ENCODE results near the gene GPHN.
"Not testable (repeated sequence)": the region's sequence is repeated elsewhere in the genome, so short reads cannot be mapped to it uniquely, and the experiment has no call there.

Gene GPHN

DNA sequence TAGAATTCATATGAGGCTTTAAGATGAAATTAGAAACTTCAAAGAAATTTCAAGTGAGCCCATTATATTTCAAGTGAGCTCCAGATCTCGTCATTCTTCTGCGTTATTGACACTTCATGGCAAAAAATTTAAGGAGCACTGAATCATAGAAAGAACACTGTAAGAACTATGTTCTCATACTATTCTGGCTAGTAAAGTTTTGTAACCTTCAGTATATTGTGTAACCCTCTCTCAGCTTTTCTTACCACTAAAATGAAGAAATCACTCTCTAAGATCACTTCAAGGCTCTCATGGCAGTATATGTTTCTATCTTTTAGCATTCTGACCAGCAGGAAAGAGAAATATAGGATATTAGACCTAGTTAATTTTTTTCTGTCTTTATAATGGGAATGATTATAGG is 6.3 kb downstream of the GPHN start:
- DNase-seq (ENCODE audit: insufficient read length, low spot score) (no peak), FAIRE-seq (no peak)
- TF ChIP-seq SPI1 (IDR thresholded peaks at IDR 0.05; ENCODE audit: low read depth, low read length): no peak
- no peak for TF ChIP-seq POU2F2 (IDR thresholded peaks at IDR 0.05; ENCODE audit: low read depth, low read length)
- no peak for TF ChIP-seq TAF1 (IDR thresholded peaks at IDR 0.05; ENCODE audit: low read depth, low read length)
- no peak for TF ChIP-seq POLR2AphosphoS5 (IDR thresholded peaks at IDR 0.05; ENCODE audit: low read depth, low read length)
- TF ChIP-seq POLR2A (IDR thresholded peaks at IDR 0.05; ENCODE audit: low read depth, low read length): no peak
- TF ChIP-seq PAX5 (IDR thresholded peaks at IDR 0.05; ENCODE audit: insufficient read depth, low read length, severe bottlenecking): no peak

DNA sequence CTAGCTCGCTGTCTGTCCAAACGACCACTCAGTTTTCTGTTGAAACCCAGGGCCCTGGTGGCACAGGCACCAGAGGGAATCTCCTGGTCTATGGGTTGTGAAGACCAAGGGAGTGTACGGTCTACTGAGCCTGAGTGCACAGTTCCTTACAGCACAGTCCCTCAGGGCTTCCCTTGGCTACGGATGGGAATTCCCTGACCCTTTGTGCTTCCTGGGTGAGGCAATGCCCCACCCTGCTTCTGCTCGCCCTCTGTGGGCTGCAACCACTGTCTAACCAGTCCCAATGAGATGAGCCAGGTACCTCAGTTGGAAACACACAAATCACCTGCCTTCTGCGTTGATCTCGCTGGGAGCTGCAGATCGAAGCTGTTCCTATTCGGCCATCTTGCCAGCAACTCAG is 22.6 kb downstream of the GPHN start:
- no peak for DNase-seq (ENCODE audit: insufficient read length, low spot score)
- FAIRE-seq: no peak
- TF ChIP-seq POLR2AphosphoS5 (IDR thresholded peaks at IDR 0.05; ENCODE audit: low read depth, low read length): no peak
- TF ChIP-seq POLR2A (IDR thresholded peaks at IDR 0.05; ENCODE audit: low read depth, low read length): no peak
- TF ChIP-seq TAF1 (IDR thresholded peaks at IDR 0.05; ENCODE audit: low read depth, low read length): no peak
- TF ChIP-seq POU2F2 (IDR thresholded peaks at IDR 0.05; ENCODE audit: low read depth, low read length): no peak
- no peak for TF ChIP-seq PAX5 (IDR thresholded peaks at IDR 0.05; ENCODE audit: insufficient read depth, low read length, severe bottlenecking)

DNA sequence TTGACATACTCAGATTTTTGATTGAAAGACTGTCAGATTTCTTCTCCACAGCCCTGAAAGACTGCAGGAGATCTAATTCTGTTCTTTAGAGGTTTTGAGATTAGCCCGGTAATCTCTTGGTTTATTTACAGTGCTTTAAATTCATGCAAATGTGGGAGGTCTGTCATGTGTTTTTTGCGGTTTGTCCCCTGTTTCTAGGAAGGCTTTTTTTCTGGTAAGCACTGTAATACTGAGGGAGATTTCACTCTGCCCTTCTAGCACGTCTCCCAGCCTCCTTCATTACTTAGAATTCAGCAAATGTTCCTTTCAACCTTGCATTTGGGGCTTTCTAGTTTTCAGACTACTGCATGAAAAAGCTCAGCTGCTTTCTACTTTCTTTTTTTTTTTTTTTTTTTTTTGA is 31.1 kb downstream of the GPHN start:
- no peak for FAIRE-seq
- no peak for DNase-seq (ENCODE audit: insufficient read length, low spot score)
- TF ChIP-seq POU2F2 (IDR thresholded peaks at IDR 0.05; ENCODE audit: low read depth, low read length) (no peak), SPI1 (IDR thresholded peaks at IDR 0.05; ENCODE audit: low read depth, low read length) (no peak), POLR2AphosphoS5 (IDR thresholded peaks at IDR 0.05; ENCODE audit: low read depth, low read length) (no peak)

GRCh38 chr14:66540038-66540437 is 32.1 kb downstream of the GPHN start:
- TF ChIP-seq POLR2AphosphoS5 (IDR thresholded peaks at IDR 0.05; ENCODE audit: low read depth, low read length) (no peak), TAF1 (IDR thresholded peaks at IDR 0.05; ENCODE audit: low read depth, low read length) (no peak), POU2F2 (IDR thresholded peaks at IDR 0.05; ENCODE audit: low read depth, low read length) (no peak), SPI1 (IDR thresholded peaks at IDR 0.05; ENCODE audit: low read depth, low read length) (no peak), PAX5 (IDR thresholded peaks at IDR 0.05; ENCODE audit: insufficient read depth, low read length, severe bottlenecking) (no peak), POLR2A (IDR thresholded peaks at IDR 0.05; ENCODE audit: low read depth, low read length) (no peak)
- no peak for DNase-seq (ENCODE audit: insufficient read length, low spot score)
- no peak for FAIRE-seq

- no peak for DNase-seq (ENCODE audit: insufficient read length, low spot score)
- TF ChIP-seq POLR2AphosphoS5 (IDR thresholded peaks at IDR 0.05; ENCODE audit: low read depth, low read length) (no peak), POLR2A (IDR thresholded peaks at IDR 0.05; ENCODE audit: low read depth, low read length) (no peak), PAX5 (IDR thresholded peaks at IDR 0.05; ENCODE audit: insufficient read depth, low read length, severe bottlenecking) (no peak), POU2F2 (IDR thresholded peaks at IDR 0.05; ENCODE audit: low read depth, low read length) (no peak), SPI1 (IDR thresholded peaks at IDR 0.05; ENCODE audit: low read depth, low read length) (no peak), TAF1 (IDR thresholded peaks at IDR 0.05; ENCODE audit: low read depth, low read length) (no peak)
- FAIRE-seq: no peak
These were observed 33.7 kb downstream of the GPHN start for GRCh38 chr14:66541627-66542026.

- no peak for TF ChIP-seq PAX5 (IDR thresholded peaks at IDR 0.05; ENCODE audit: insufficient read depth, low read length, severe bottlenecking)
- TF ChIP-seq POLR2AphosphoS5 (IDR thresholded peaks at IDR 0.05; ENCODE audit: low read depth, low read length): no peak
- TF ChIP-seq TAF1 (IDR thresholded peaks at IDR 0.05; ENCODE audit: low read depth, low read length): no peak
- TF ChIP-seq POLR2A (IDR thresholded peaks at IDR 0.05; ENCODE audit: low read depth, low read length): no peak
- TF ChIP-seq SPI1 (IDR thresholded peaks at IDR 0.05; ENCODE audit: low read depth, low read length): no peak
- no peak for TF ChIP-seq POU2F2 (IDR thresholded peaks at IDR 0.05; ENCODE audit: low read depth, low read length)
- DNase-seq (ENCODE audit: insufficient read length, low spot score) (no peak), FAIRE-seq (no peak)
These were observed 36.0 kb downstream of the GPHN start for GRCh38 chr14:66543996-66544395.

GRCh38 chr14:66545191-66545590 is 37.2 kb downstream of the GPHN start:
- DNase-seq (ENCODE audit: insufficient read length, low spot score); FAIRE-seq: not testable (repeated sequence)

- not testable (repeated sequence) for FAIRE-seq; DNase-seq (ENCODE audit: insufficient read length, low spot score)
These were observed 37.8 kb downstream of the GPHN start for GRCh38 chr14:66545751-66546150.

DNA sequence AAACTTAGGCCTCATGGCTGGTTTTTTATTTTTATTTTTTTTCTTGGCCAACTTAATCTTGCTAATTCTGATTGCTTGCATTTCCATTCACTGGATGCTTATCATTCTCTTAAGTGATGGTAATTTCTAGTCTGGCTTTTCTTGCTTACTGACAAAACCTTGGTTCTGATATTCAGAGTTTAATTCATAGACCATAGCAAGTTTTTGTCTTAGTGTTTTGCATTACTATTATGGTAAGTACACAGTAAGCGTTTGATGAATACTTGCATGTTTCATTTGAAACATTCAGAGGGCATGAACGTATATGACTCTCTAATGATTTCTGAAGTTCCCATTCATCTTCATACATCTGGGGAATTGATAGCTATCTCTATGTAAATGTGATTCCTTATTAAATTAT is 55.8 kb downstream of the GPHN start:
- FAIRE-seq (no peak), DNase-seq (ENCODE audit: insufficient read length, low spot score) (no peak)
- TF ChIP-seq POU2F2 (IDR thresholded peaks at IDR 0.05; ENCODE audit: low read depth, low read length): no peak
- no peak for TF ChIP-seq POLR2A (IDR thresholded peaks at IDR 0.05; ENCODE audit: low read depth, low read length)
- no peak for TF ChIP-seq POLR2AphosphoS5 (IDR thresholded peaks at IDR 0.05; ENCODE audit: low read depth, low read length)
- TF ChIP-seq TAF1 (IDR thresholded peaks at IDR 0.05; ENCODE audit: low read depth, low read length): no peak
- TF ChIP-seq SPI1 (IDR thresholded peaks at IDR 0.05; ENCODE audit: low read depth, low read length): no peak
- TF ChIP-seq PAX5 (IDR thresholded peaks at IDR 0.05; ENCODE audit: insufficient read depth, low read length, severe bottlenecking): no peak

DNA sequence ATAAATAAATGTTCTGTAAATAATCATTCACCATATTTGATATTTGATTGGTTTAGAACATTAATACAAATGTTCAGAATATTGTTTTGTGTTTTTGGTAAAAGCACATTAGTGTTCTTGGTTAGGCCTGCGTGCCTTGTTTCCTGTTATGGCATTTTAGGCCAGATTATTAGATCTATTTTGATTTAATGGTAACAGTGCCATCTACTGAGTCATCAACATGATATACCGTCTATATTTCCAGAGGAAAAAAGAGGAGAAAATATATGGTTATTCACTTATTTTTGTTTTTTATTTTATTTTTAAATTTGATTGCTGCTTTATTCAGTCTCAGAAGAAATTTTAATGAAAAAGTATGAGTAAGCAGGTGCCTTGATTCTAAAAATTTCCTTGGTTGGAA is 60.3 kb downstream of the GPHN start:
- TF ChIP-seq POU2F2 (IDR thresholded peaks at IDR 0.05; ENCODE audit: low read depth, low read length) (no peak), POLR2AphosphoS5 (IDR thresholded peaks at IDR 0.05; ENCODE audit: low read depth, low read length) (no peak), SPI1 (IDR thresholded peaks at IDR 0.05; ENCODE audit: low read depth, low read length) (no peak), POLR2A (IDR thresholded peaks at IDR 0.05; ENCODE audit: low read depth, low read length) (no peak), TAF1 (IDR thresholded peaks at IDR 0.05; ENCODE audit: low read depth, low read length) (no peak), PAX5 (IDR thresholded peaks at IDR 0.05; ENCODE audit: insufficient read depth, low read length, severe bottlenecking) (no peak)
- FAIRE-seq (no peak), DNase-seq (ENCODE audit: insufficient read length, low spot score) (no peak)

DNA sequence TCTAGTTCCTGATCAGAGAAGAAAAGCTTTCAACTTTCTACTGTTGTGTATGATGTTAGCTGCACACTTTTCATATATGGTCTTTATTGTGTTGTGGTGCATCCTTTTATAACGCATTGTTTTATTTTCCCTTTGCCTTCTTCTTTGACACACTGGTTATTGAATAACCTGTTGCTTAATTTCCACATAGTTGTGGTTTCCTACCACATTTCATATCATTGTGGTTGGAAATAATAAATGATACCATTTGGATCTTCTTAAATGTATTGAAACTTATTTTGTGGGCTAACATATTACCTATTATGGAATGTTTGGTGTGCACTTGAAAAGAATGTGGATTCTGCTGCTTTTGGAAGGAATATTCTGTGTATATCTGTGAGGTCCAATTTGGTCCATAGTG is 64.9 kb downstream of the GPHN start:
- TF ChIP-seq POU2F2 (IDR thresholded peaks at IDR 0.05; ENCODE audit: low read depth, low read length) (no peak), POLR2AphosphoS5 (IDR thresholded peaks at IDR 0.05; ENCODE audit: low read depth, low read length) (no peak), SPI1 (IDR thresholded peaks at IDR 0.05; ENCODE audit: low read depth, low read length) (no peak), TAF1 (IDR thresholded peaks at IDR 0.05; ENCODE audit: low read depth, low read length) (no peak)
- FAIRE-seq (no peak), DNase-seq (ENCODE audit: insufficient read length, low spot score) (no peak)
